Endometrial microvascular endothelial cells (primary cell): ENCODE data around the gene SCAMP1. TPM values are rescaled to one million over a fixed set of nuclear protein-coding genes. Genes with fewer than 3 reads are reported as not detected.

ENCODE experiments used
- in situ Hi-C: cut with HindIII; loops from 2 replicates; pipeline ENCODE4 v1.10.0; 2017; ENCODE audit warnings: low sequenced_read_pairs, low pct_unique_long_range_greater_than_20kb; ENCODE audit errors: inconsistent ontology term
- total RNA-seq: library from RNA; depleted of rRNA; stranded (reverse); fragments of >200 nt; gene quantifications from one replicate; pipeline ENCODE4 v1.2.3, GENCODE V29; 2015; ENCODE audit errors: inconsistent ontology term

The SCAMP1 gene
- total RNA-seq, 1 donor from 2014 or later = 35.6 TPM

DNA sequence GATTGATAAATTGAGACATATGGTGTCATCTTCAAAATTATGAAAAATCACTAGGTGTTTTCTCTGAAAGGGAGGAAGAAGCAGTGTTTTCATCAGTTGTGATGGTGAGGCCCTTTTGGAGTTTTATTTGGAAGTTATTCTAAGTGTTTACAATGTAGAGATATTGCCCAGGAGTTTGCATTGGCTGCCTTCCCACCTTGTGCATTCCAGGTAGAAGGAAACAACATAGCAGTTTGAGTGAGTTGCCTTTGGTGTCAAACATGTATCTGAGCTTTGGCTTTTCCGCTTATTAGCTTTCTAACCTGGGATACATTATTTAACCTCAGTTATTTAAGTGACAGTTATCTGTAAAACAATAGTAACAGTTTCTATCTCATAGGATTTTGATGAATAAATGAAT, 122.5 kb downstream of the SCAMP1 start:
- in situ Hi-C loops = no loop called here

DNA sequence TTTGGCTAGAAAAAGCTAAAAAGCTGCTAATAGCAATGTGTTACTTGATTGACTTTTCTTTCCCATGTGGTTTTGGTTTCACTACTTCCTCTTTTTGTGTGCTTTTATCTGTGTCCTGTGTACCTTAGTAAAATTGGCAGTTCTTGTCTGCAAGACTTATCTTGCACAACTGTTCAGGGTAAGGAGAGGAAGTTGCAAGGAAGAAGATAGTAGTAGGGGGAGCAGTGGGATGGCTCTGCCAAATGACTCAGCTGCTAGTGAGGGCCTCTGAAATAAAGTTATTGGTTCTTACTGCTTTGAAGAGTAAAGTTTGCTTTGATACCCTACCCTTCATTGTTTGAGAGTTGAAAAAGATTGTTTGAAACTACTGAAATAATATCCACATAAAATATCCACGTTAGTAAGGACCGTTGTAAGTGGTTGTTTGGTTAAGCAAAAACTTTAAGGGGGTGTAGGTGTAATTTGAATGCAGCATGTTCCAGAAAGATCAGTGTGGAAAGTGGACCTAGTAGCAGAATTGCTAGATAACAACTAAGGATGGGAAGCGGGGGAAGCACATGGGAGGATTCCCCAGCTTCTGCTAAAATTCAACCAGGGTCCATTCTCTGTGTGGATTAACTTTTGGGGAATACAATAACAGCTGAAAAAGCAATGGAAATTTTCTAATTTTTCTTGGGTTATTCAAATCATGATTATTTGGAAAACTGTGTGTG, 123.5 kb downstream of the SCAMP1 start:
- in situ Hi-C loops = no loop called here

DNA sequence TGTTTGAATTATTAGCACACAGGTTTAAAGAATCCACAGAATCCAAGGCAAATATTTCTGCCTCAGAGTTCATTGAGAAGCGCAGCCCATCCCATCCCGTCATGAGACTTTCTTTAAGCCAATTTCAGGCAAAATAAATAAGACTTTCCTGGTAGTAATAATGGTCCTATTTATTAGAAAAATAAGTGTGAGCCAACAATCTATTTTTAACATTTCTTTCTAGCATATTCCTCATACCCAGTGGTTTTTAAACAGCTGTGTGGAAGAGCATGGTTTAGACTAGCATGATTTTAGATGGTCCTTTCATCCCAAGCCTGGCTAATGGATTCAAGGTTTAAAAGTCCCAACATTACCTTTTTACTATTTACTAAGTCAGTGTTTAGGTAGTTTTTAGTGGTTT, 125.8 kb downstream of the SCAMP1 start:
- in situ Hi-C loops = no loop called here

DNA sequence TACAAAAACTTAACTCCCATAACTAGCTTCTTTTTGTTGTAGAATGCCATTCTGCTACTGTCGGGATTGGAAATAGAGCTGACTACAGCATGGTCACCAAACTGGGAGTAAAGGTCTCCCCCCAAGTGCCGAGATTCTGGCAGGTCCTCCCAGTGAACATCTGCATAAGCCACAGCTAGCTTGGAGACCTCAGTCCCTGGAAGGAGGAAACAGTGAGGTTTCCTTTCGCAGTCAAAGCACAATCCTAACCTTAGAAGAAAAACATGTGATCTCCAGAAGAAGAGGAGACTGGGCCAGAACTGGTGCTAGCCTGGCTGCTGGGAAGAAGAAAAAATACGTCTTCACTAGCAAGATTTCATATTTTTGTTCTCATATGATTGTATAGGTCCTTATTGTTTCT, 127.4 kb downstream of the SCAMP1 start:
- in situ Hi-C loops = no loop called here

DNA sequence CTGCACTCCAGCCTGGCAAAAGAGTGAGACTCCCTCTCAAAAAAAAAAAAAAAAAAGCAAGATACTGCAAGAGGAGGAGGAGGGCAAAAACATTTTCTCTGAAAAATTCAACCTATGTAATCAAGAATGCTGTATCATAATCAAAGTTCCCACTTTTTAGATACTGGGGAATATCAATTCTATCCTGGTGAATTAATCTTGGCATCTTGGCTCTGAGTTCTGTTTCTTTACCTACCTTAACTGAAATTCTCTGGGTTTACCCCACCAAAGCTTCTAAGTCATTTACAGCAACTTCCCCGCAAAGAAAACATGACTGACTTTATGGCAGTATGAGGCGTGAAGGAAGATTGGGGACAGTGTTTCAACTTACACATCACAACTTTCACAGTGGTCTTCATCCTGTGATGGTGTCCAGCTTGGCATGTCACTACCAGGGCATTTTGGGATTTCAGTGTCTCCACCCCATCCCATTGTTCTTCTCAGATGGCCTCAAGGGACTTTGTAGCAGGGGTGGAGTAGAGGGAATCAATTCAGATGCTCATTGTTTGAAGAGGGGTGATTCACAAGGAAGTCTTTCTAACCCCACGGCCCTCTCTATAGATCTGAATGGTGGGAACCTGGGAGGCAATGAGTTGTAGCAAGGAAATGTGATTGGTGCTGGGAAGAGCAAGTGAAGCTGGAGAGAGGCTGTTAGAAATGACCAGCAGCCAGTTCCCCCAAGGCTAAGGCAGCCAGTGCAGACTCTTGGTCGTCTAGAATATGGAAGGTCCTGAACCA, 130.5 kb downstream of the SCAMP1 start:
- in situ Hi-C loops = no loop called here

DNA sequence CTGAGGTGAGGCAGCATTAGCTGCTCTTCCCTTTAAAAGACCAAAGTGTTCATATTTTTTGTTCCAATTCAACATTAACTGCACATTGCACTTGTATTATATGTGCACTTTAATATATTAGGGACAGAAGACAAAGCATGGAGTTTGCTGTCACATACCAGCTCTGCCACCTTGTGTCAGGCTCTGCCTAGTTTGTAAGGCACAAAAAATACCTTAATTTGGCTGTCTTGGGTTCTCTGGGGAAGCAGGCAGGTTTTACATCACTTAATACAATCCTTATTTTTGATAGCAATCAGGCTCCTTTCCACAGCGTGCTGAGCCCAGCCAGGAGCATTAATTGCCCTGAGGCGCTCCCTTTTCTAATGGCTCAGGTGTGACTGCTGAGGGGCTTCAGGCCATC, 131.8 kb downstream of the SCAMP1 start:
- in situ Hi-C loops = no loop called here

DNA sequence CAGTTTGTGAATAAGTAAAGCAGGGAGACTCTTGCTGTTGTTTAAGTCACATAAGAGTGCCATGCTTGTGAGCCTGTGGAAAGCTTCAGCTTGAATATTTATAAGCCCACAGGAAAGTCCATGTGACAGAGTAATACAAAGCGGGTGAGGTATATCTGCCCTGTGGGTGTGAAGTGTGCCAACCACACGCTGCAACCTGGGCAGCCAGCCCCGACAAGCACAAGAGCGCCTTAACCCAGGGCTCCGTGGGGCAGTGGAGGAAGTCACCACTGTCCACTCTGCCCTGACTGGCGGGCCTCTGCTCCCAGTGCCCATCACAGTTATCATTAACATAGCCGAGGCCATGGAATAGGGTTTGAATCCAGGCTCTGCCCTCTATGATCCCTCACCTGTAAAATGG, 132.2 kb downstream of the SCAMP1 start:
- in situ Hi-C loops = no loop called here

DNA sequence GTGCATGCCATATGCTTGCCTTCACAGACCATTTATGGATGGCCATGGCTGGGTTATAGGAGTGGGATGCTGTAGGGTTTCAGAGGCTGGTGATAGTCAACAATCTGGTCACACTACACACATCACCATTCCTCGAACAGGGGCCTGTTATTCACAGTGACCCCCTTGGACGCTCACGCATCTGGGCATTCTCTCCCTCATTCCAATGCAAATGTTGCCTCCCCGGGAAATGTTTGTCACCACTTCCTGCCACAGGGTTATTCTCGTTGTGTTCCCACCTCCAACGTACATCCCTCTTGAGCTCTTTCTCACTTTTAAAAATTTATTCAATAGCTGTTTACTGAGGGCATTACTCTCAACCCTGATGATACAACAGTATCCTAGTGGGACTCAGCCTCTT, 135.4 kb downstream of the SCAMP1 start:
- in situ Hi-C loops = no loop called here

DNA sequence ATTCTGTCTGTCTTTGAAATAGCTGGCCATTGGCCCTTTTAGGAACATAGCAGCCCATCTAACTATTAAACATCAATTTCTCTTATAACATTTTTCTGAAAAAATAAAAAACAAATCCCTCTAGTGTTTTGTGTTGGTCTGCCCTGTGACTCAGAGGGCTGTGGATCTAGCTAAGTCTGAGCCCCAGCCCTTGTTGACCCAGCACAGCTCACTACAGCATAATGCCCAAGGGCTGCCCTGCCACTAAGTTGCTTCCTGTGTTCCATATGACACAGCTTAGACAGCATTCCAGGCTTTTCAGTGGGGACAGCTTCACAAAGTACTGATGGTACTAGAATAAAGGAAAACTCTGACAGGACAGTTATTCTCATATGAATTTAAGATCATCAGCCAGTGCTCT, 136.0 kb downstream of the SCAMP1 start:
- in situ Hi-C loops = no loop called here

DNA sequence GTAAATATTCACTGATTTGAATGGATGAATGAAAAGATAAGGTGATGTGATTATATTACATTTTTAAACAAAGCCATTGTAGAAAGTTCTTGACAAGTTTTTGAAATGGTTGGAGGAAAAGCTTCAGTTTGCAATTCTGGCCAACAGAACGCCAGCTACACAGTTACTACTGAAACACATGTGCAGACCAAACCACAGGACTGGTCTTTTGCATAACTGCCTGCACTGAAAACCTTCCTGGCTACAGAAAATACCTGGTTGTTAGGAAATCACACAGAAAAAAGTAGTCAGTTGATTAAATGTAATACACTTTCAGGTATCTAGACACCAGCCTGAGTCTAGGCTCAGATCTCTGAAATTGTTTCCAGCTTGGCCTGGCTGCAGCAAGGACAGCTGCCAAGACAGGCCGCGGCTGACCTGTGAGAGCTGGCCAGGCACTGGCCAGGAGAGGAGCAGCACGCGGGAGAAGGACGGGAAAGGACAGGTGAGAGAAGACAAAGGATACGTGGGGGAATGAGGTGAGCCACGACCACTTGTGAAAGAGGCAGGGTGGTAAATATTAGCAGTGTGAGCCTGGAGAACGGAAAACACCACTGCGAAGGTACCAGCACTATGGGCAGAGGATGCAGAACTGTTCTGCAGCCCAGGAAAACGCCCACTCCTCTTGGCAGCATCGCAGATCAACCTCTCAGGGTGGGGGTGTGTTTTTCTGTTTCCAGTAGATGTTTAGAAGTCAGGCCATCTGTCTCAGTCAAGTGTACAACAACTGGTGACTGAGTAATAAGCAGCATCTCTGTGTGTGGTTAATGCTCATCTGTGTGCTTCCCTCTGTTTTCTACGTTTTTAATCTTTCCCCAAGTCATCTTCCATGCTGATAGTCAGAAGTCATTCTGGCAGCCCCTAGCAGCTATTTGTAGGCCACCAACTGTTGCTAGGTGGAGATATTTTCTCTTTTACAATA, 137.4 kb downstream of the SCAMP1 start:
- in situ Hi-C loops = no loop called here

DNA sequence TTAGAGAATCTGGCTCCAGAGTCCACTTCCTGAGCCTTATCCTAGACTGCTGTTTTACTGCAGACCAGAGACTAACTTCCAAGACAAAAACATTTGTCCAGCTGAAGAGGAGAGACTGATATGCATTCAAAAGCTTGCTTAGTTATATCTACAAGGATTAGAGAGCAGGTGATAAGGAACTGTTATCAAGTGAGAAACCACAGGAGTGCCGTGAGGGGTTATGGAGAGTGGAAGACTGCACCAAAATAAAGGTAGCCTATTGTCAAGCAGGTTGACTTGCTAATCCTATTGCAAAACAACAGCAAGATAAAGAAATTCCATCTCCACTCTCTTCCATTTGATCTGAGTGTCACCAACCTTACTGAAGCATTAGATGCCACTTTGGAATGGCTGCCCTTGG, 139.1 kb downstream of the SCAMP1 start:
- in situ Hi-C loops = no loop called here

DNA sequence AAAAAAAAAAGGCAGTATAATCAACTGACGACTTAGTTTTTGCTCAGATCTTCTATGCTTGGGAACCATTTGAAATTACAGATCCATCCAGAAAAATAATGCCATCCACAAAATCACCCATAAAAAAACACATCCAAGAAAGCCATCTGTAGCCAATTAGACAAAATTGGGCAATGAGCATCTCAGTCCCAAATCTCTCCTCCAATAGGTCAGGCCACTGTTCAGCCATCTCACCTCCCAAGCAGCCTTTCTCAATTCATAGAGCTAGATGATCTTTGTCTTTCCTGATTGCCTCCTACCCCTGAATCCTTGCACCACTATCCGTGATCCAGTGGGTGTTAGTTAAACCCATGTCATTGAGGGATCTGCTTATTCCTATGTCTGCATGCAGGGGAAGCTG, 139.6 kb downstream of the SCAMP1 start:
- in situ Hi-C loops = no loop called here

DNA sequence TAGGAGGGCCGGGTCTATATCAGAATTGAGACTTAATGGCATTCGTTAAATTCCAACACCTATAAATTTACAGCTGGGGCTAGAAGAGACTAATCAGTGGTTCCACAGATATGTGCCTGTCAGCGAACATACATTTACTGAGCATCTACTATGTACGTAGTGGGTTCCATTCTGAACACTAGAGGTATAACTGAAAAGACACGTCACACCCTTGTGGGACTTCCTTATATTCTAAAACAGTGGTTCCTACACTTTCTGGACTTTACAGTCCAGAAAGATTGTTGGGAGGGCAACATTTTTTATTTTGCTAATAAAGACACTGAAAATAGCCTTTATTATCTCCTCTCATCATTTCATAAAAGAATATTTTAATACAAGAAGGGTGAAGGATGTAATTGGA, 140.5 kb downstream of the SCAMP1 start:
- in situ Hi-C loops = no loop called here

DNA sequence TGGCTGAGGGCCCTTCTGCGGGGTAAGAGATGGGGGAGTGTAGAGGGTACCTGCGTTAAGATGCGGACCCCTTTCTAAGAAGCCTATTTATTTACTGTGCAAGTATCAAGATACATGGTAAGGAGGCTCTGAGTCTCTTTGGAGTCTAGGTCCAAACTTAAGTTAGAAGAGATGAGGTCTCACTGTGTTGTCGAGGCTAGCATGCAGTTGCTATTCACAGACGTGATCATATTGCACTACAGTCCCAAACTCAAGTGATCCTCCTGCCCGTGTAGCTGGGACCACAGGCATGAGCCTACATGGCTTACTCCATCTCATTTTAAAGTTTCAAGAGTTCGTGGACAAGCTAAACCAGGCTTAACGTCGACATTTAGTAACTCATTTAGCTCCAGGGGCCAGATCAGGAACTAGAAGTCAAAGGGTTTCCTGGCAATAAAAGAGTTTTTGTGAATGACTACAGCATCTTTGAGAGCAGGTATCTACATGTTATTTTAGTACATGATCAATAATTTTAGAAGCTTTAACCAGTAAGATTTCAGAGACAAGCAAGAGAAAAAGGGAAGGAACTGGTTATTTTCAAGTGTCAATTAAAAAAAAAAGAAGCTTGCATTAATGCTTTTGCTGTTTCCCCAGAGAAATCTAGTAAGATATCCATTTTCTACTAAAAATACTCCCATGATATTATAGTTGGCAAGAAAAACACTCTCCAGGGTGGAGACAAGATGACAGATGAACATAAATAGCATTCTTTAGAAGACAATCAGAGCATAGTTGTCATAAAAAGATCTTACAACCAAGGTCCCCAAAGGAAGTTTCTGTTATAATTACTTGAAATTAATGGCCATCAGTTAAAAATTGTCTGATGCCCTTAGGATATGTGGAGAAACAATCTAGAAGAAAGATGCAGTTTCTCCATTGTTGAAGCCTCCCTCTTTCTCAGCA, 141.3 kb downstream of the SCAMP1 start:
- in situ Hi-C loops = no loop called here

DNA sequence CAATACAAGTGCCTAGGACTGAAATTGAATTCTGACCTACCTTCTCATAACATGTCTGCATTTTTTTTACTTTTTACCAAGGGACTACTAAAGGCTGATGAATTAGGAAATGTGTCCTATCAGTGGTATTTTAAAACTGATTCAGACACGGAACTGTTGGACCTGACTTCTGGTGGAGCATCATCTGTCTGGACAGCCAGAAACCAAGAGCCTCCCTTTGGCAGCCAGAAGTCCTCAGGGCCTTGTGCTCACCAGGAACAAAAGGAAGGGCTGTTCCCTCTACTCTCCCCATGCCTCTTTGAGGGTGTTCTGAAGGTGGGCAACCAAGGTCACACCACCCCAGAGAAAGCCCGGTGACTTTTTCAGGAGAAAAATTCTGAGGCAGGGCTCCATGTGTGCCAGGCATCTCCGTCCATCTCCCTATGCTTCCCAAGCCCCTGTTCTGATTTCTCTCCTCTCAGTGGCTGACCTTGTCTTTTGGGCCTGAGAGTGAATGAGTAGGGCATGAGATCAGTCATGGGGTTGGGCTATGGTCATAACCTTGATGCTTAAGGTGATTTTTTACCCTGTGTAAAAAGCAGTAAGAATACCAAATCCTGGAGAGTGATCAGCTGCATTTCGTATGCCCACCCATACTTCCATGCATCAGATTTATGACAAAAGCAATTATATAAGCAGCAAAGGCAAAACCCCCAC, 143.7 kb downstream of the SCAMP1 start:
- in situ Hi-C loops = no loop called here

DNA sequence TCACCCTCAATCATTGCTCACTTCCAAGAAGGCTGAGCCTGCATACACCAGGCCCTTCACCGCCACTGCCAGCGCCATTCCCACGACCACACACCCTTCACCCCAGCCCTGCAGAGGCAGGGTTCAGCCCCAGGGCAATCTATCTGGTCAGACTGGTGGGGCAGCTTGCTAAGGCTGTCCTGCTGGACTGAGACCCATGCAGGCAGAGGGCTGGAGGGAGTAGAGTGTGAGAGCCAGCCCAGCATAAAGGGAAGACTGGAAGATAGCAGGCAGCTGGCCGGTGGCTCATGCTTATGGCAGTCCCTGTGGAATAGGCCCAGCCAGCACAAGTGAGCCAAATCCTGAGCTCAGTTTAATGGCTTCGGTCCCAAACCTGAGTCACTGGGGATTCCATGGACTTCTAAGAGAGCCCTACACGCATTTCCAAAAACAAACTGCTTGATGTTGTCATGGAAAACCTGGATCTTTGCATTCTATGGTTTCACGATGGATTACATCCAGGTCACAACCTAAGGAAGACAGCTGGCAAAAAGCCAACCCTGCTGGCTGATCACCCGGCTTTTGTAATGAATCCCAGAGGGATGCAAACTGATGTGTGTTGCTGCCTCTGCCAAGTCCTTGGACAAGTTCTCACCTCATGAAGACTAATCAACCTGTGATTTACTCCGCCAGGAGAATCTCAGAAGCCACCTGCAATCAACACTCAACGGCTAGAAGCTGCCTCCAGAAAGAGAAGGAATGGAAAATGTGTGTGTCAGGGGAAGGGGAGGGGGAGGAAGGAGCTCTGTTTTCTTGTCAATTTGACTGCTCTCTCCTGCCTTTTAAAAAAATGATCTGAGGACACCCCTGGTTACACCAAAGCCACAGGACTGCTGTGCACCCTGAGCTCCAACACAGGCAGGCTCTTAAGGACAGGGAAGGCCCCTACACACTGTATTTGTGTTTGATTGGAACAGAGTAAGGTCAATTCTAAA, 144.6 kb downstream of the SCAMP1 start:
- in situ Hi-C loops = no loop called here

DNA sequence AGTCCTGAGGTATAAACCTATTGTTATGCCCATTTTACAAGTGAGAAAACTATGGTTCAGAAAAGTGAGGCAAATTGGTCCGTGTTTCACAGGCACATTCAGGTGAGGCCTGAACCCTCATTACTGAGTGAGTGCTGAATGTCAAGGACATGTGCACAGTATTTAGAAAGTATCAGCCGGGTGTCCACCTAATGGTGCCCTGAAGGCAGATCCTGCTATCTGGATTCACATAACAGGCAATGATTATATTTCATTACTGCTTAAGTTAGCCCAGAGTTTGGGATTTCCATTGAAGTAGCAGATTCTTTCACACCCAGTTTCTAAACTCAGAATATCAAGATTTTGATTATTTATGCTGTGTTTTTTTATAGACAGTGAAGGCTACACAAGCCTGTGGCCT, 145.4 kb downstream of the SCAMP1 start:
- in situ Hi-C loops = no loop called here
